GM11168 (cell line): ENCODE measurements around the gene PRR13.
"Not testable (repeated sequence)": the region's sequence is repeated elsewhere in the genome, so short reads cannot be mapped to it uniquely, and the experiment has no call there.

ENCODE experiments used
- in situ Hi-C: fragments of 300-500 bp; cut with MboI; formaldehyde crosslinking; loops from one replicate; pipeline ENCODE4 v1.12.0; 2022; ENCODE audit warnings: low sequenced_read_pairs; ENCODE audit not compliant: unreplicated experiment

PRR13 gene

GRCh38 chr12:53441040-53441833 is at the start of gene PRR13:
TSS of gene PRR13 (plus strand) at chr12:53441734. CDS start at chr12:53442715, 981 bp downstream.
- in situ Hi-C loops = no loop called here

GRCh38 chr12:53399896-53400295 is 41.6 kb upstream of the PRR13 start:
- in situ Hi-C loops = no loop called here

GRCh38 chr12:53402351-53402750 is 39.2 kb upstream of the PRR13 start:
- in situ Hi-C loops = not testable (repeated sequence)

- in situ Hi-C loops = no loop called here
Measured at GRCh38 chr12:53402871-53403270, 38.7 kb upstream of the PRR13 start.

GRCh38 chr12:53410951-53411350 is 30.6 kb upstream of the PRR13 start:
- in situ Hi-C loops = no loop called here

GRCh38 chr12:53413485-53414204 is 27.9 kb upstream of the PRR13 start:
- in situ Hi-C loops = no loop called here

- in situ Hi-C loops = loop anchor here (5.0 kb wide), 1 partner anchor 63 kb away; no protein-coding TSS in a partner anchor
Measured at GRCh38 chr12:53414756-53415417, 26.6 kb upstream of the PRR13 start.

GRCh38 chr12:53415752-53416389 is 25.7 kb upstream of the PRR13 start:
- in situ Hi-C loops = loop anchor here (5.0 kb wide), 1 partner anchor 64 kb away; no protein-coding TSS in a partner anchor

GRCh38 chr12:53417291-53417816 is 24.2 kb upstream of the PRR13 start:
- in situ Hi-C loops = loop anchor here (5.0 kb wide), 1 partner anchor 65 kb away; no protein-coding TSS in a partner anchor

GRCh38 chr12:53418221-53418620 is 23.3 kb upstream of the PRR13 start:
- in situ Hi-C loops = loop anchor here (5.0 kb wide), 1 partner anchor 66 kb away; no protein-coding TSS in a partner anchor

- in situ Hi-C loops = loop anchor here (5.0 kb wide), 1 partner anchor 67 kb away; no protein-coding TSS in a partner anchor
Measured at GRCh38 chr12:53419756-53420155, 21.8 kb upstream of the PRR13 start.

GRCh38 chr12:53422247-53422646 is 19.3 kb upstream of the PRR13 start:
- in situ Hi-C loops = not testable (repeated sequence)

GRCh38 chr12:53423597-53423996 is 17.9 kb upstream of the PRR13 start, which contains the start of gene AMHR2:
TSS of gene AMHR2 (plus strand) at chr12:53423855. CDS start at chr12:53423935, 80 bp downstream.
- in situ Hi-C loops = no loop called here

GRCh38 chr12:53424626-53425514 is 16.7 kb upstream of the PRR13 start:
- in situ Hi-C loops = no loop called here

- in situ Hi-C loops = no loop called here
Measured at GRCh38 chr12:53425515-53426150, 15.9 kb upstream of the PRR13 start.

GRCh38 chr12:53427905-53428594 is 13.5 kb upstream of the PRR13 start:
- in situ Hi-C loops = no loop called here

GRCh38 chr12:53428741-53429140 is 12.8 kb upstream of the PRR13 start:
- in situ Hi-C loops = no loop called here

- in situ Hi-C loops = no loop called here
Measured at GRCh38 chr12:53430116-53430515, 11.4 kb upstream of the PRR13 start.
